NCI-H345 treated with DMSO at 0.1 percent for 48 hours (cell line): Measurements from ENCODE around the gene MGAT5.
"Not testable (repeated sequence)": the region's sequence is repeated elsewhere in the genome, so short reads cannot be mapped to it uniquely, and the experiment has no call there.

Experiments
- DNase-seq: peaks from one replicate; lab custom pipeline; 2025; ENCODE audit not compliant: unreplicated experiment; lab: John Stamatoyannopoulos, UW

The MGAT5 gene

DNA sequence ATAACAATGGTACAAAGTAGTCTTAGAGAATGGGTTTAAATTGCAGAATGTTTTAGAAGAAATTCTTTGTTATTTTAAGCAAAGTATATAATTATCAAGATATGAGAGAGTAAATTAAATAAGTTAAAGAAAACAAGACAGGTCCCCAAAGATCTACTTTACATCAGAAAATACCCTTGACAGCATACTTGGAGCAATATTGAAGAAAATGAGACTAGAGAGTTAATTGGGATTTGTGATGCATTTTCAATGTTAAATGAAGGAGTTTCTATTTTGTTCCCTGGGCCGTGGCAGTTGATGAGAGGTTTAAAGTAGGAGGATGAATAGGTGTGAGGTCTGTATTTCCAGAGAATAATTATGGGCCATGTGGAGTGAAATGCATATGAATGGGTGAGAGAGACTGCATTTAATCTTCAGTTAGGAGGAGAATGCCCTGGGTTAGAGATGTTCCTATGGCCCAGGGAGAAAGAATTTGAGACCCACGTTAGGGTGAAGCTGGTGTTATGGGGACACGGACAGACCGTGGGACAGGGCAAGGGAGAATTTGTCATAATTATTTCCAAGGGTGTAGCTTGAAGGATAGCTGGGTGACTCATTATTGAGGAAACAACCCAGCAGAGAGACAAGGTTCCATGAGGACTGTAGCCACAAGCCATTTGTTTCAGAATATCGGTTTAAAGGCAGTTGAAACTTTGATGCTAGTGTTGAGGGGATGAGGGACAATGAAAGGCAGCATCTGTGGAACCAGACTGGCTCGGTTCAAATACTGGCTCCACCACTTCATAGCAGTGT is 22.7 kb downstream of the MGAT5 start:
- DNase-seq = no peak

DNA sequence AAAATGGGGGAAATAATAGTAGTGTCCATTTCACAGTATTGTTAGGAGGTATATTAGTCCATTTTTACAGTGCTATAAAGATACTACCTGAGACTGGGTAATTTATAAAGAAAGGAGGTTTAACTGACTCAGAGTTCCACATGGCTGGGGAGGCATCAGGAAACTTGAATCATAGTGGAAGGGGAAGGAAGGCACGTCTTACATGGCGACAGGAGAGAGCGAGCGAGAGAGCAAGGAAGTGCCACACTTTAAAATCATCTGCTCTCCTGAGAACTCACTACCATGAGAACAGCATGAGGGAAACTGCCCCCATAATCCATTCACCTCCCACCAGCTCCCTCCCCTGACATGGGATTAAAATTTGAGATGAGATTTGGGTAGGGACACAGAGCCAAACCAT is 23.4 kb downstream of the MGAT5 start:
- no peak for DNase-seq

GRCh38 chr2:134278553-134278952 is 24.7 kb downstream of the MGAT5 start:
- DNase-seq = no peak

DNA sequence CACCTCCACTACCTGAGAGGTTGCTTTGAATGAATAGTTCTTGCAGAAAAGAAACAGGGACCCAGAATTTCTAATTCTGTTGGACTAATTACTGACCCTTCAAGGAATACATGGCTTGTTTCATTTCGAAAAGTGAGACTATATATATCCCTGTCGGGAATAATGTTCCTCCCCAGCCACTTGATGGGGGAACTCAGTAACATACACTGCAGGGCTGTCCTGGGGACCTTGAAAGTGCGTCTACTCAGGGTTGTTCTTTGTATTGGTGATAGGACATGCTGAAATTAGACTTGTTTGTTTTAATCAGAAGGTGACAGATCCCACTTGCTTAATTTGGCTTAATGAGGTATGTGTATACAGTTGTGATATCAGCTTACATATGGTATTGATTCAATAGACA is 25.5 kb downstream of the MGAT5 start:
- DNase-seq = no peak

GRCh38 chr2:134280231-134280630 is 26.4 kb downstream of the MGAT5 start:
- DNase-seq = no peak

- DNase-seq = no peak
Measured at GRCh38 chr2:134280726-134281125, 26.9 kb downstream of the MGAT5 start.

GRCh38 chr2:134281815-134282419 is 28.0 kb downstream of the MGAT5 start:
- no peak for DNase-seq

GRCh38 chr2:134282629-134283400 is 28.9 kb downstream of the MGAT5 start:
- DNase-seq = no peak

DNA sequence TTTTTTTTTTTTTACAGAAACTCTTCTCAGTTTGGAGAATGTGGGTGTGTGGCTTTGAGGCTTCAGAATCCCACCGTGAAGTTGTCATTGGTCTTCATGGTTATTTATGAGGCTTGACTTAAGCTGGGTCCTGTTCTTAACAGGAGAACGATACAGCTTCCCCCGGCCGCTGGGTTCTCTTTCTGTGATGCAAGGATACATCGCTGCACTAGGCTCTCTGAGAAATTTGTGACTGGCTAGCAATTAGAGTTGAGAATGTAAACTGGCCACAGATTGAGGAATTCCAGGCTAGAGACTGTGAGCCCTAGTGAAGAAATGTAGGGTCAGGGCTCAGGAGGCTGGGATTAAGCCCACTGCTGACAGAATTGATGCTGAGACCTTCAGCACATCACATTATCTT is 29.8 kb downstream of the MGAT5 start:
- DNase-seq = no peak

GRCh38 chr2:134284119-134284670 is 30.3 kb downstream of the MGAT5 start:
- DNase-seq = no peak

DNA sequence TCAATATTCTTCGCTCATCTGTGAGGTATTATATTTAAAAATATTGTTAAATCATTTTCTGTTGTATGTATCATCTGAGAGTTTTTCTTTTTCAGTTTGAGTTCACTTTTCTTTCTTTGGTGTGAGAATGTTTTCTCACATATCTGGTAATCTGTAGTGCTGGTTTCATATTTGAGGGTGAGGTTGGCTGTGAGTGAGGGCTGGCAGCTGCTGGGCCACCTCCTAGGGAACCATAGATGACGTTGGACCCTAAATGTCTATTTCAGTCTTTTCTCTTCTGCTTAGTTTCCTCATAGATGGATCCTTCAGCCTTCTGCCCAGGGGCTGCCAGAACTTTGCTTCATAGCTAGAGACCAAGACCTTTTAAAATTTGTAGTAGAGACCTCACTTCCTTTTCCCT is 33.5 kb downstream of the MGAT5 start:
- no peak for DNase-seq

GRCh38 chr2:134288814-134289213 is 34.9 kb downstream of the MGAT5 start:
- DNase-seq = no peak

- DNase-seq = no peak
Measured at GRCh38 chr2:134289225-134289624, 35.4 kb downstream of the MGAT5 start.

- DNase-seq = no peak
Measured at GRCh38 chr2:134290358-134290757, 36.5 kb downstream of the MGAT5 start.

GRCh38 chr2:134292514-134292913 is 38.6 kb downstream of the MGAT5 start:
- DNase-seq = no peak

- no peak for DNase-seq
Measured at GRCh38 chr2:134293719-134294537, 40.1 kb downstream of the MGAT5 start.

- not testable (repeated sequence) for DNase-seq
Measured at GRCh38 chr2:134294598-134294997, 40.7 kb downstream of the MGAT5 start.

GRCh38 chr2:134295441-134295840 is 41.6 kb downstream of the MGAT5 start:
- DNase-seq = no peak

GRCh38 chr2:134296301-134296700 is 42.4 kb downstream of the MGAT5 start:
- DNase-seq = no peak

GRCh38 chr2:134299334-134299733 is 45.5 kb downstream of the MGAT5 start:
- no peak for DNase-seq

- no peak for DNase-seq
Measured at GRCh38 chr2:134300585-134300984, 46.7 kb downstream of the MGAT5 start.
